HG03565 (cell line): ENCODE results near the gene PLCH2.
A peak's percentile ranks its signal among the peaks of the same experiment; 100 is the strongest.
"Not testable (repeated sequence)": the region's sequence is repeated elsewhere in the genome, so short reads cannot be mapped to it uniquely, and the experiment has no call there.

Experiments used
- ATAC-seq: cut with Tn5 transposase; IDR thresholded peaks from one replicate; pipeline ENCODE4 v1.9.1; 2021; ENCODE audit warnings: mild to moderate bottlenecking, moderate library complexity; ENCODE audit not compliant: unreplicated experiment

The PLCH2 gene

GRCh38 chr1:2543543-2544092, 67.5 kb downstream of the PLCH2 start:
- ATAC-seq, result no peak

- no peak for ATAC-seq
Measured at GRCh38 chr1:2544093-2544874, 68.2 kb downstream of the PLCH2 start.

- no peak for ATAC-seq
Measured at GRCh38 chr1:2544875-2545640, 69.0 kb downstream of the PLCH2 start.

- ATAC-seq, result peak; percentile 21
Measured at GRCh38 chr1:2545754-2546514, 69.8 kb downstream of the PLCH2 start.

- ATAC-seq, result peak; percentile 21
Measured at GRCh38 chr1:2546515-2547209, 70.6 kb downstream of the PLCH2 start.

GRCh38 chr1:2547210-2548067, 71.3 kb downstream of the PLCH2 start:
- no peak for ATAC-seq

- ATAC-seq, result no peak
Measured at GRCh38 chr1:2548068-2548589, 72.0 kb downstream of the PLCH2 start.

GRCh38 chr1:2549367-2550029, 73.4 kb downstream of the PLCH2 start:
- ATAC-seq, result not testable (repeated sequence)

GRCh38 chr1:2550309-2550861, 74.3 kb downstream of the PLCH2 start:
- not testable (repeated sequence) for ATAC-seq

GRCh38 chr1:2551544-2551943, 75.5 kb downstream of the PLCH2 start:
- ATAC-seq, result not testable (repeated sequence)

GRCh38 chr1:2552189-2552588, 76.1 kb downstream of the PLCH2 start:
- ATAC-seq, result no peak

- not testable (repeated sequence) for ATAC-seq
Measured at GRCh38 chr1:2553076-2553475, 77.0 kb downstream of the PLCH2 start.

GRCh38 chr1:2553871-2554620, 78.0 kb downstream of the PLCH2 start:
- ATAC-seq, result no peak

GRCh38 chr1:2554621-2555387, 78.7 kb downstream of the PLCH2 start:
- no peak for ATAC-seq
